Activated CD8-positive, alpha-beta memory T cell treated with anti-CD3 and anti-CD28 coated beads, Interleukin-2, amount 10 ng/mL, durations not matched to agents 7 days and 5 days (primary cell): ENCODE data around the gene MMD. TPM values are rescaled to one million over a fixed set of nuclear protein-coding genes. Genes with fewer than 3 reads are reported as not detected.

Experiments
- total RNA-seq, 2 experiments: library from RNA; stranded (reverse); gene quantifications; one replicate each; pipeline ENCODE4 v1.2.3, GENCODE V29; 2021

MMD gene
- total RNA-seq, 2 experiments from 2014 or later: 41.5 to 41.9 TPM

Other genes with a start within 250 kb of the MMD start
- gene HLF, start 156.9 kb downstream of the MMD start, total RNA-seq: 1 to 10 TPM; 2.5 to 2.6 TPM
- not detected for gene SMIM36, start 89.6 kb upstream of the MMD start, total RNA-seq